A673 (cell line): ENCODE measurements around the gene PNPLA1.

Experiments used
- CTCF ChIP-seq: fragments of 300-800, 200-600 bp; sonication (generic); conservative IDR thresholded peaks from 2 replicates; pipeline ENCODE4 v1.5.1; 2017; ENCODE audit warnings: low read depth, mild to moderate bottlenecking, antibody characterized with exemption, low read length, moderate library complexity, mixed read lengths
- EZH2 ChIP-seq: fragments of 200-600 bp; sonication (generic); IDR thresholded peaks from 2 replicates; pipeline ENCODE4 v1.6.1; 2017; ENCODE audit warnings: borderline replicate concordance, low read depth, mild to moderate bottlenecking, mixed read lengths, antibody characterized with exemption, low read length; ENCODE audit not compliant: poor library complexity, severe bottlenecking

- TF ChIP-seq CTCF (no peak), EZH2 (no peak)
Observed at GRCh38 chr6:36337814-36338213, 68.0 kb downstream of the PNPLA1 start.
